ENCODE results near the gene NDUFA7. TPM values are rescaled to one million over a fixed set of nuclear protein-coding genes. Genes with fewer than 3 reads are reported as not detected.

NDUFA7 gene
- 12.5 and 15.1 TPM in 2 replicates for total RNA-seq

DNA sequence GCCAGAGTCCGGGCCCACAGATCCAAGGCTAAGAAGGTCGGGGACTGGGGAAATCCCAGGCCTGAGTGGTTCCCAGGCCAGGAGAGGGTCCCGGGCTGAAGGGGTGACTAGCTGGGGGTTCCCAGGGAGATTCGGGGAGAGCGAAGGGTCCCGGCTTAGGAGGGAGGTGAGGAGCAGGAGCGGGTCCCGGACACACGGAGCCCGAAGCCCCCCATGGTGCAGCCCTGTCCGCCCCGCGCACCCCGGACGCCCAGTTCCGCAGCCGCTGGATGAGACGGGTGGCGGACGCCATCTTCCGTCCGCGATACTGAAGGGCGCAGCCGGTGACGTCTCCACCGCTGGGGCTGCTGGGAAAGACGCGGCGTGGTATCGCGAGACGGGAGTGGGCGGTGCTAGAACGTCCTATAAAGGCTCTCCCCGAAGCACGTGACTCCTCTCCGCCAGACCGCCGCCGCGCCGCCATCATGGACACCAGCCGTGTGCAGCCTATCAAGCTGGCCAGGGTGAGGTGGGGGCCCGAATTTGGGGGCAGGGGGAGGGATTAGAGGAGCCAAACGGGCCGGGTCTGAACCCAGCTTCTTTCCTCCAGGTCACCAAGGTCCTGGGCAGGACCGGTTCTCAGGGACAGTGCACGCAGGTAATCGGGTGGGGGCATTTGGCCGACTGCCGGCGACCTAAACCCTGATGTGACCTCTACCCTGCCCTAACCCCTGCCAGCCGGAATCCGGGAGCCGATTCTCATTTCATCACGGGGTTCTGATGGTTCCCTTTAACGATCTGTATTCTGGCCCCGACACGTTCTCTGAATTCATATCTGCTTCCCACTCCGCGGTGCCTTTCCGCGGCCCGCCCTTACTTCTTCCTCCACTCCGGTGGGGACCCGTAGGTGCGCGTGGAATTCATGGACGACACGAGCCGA lies at the start of gene NDUFA7, which contains the start of gene RPS28:
TSS of gene NDUFA7 (minus strand) at position 309 of the 919 bp plus-strand sequence. CDS start at position 292, 17 bp downstream.
TSS of gene RPS28 (plus strand) at position 430 of the 919 bp plus-strand sequence. CDS start at position 465, 35 bp downstream.

DNA sequence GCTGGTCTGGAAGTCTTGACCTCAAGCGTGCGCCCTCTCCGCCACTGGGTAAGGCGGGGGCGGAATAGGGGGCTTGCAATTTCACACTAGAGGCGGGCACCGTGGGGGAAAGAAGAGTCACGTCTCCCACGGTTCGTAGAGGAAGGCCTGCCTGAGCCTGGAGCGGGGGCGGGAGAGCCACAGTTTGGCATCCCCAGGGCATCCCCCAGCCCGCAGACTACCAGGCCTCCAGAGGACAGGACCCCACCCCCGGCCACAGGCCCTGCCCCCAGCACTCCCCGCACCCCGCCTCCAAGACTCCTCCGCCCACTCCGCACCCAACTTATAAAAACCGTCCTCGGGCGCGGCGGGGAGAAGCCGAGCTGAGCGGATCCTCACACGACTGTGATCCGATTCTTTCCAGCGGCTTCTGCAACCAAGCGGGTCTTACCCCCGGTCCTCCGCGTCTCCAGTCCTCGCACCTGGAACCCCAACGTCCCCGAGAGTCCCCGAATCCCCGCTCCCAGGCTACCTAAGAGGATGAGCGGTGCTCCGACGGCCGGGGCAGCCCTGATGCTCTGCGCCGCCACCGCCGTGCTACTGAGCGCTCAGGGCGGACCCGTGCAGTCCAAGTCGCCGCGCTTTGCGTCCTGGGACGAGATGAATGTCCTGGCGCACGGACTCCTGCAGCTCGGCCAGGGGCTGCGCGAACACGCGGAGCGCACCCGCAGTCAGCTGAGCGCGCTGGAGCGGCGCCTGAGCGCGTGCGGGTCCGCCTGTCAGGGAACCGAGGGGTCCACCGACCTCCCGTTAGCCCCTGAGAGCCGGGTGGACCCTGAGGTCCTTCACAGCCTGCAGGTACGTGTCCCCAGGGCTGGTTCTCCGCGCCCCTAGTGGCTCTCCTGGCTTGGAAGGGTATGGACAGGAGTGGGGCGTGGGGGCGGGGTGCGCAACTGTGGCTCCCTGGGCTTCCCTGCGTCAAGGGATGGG lies 42.9 kb upstream of the NDUFA7 start, which contains the start of gene ANGPTL4:
TSS of gene ANGPTL4 (plus strand) at position 353 of the 969 bp plus-strand sequence. CDS start at position 520, 167 bp downstream.

DNA sequence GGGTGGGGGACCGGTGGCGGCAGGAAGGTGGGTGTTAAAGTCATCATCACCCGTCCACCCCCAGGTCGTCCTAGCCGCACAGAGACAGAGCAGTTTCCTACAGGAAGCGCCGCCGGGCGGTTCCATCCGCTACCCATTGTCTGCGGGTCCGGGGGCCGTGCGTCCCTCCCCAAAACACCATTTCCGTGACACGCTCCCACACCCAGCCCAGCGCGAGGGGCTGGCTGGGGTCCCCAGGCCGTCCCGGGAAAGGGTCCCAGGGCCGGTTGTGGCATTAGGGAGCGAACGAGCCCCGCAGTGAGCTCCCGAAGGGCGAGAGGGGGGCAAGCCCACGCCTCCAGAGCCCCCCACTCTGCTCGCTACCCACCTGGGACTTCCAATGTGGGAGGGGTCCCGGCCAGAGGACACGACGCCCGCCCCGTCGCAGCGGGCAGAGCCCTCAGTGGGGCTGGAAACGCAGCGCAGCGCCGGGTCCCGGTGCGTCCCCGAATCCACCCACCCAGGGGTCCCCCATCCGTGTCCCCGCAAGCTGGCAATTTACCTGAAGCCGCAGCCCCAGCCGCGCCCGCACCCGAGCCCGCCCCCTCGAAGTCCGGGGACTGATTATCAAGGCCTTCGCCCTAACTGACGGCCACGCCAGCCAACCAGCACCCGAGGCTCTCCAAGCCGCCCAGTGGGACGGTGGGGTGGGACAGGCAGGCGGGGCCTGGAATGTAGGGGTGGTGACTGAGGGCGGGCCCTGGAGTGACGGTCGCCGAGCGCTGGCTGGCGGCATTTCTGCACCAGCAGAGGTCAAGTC lies 21.7 kb upstream of the NDUFA7 start, which contains the start of gene KANK3:
TSS of gene KANK3 (minus strand) at position 579 of the 799 bp plus-strand sequence. CDS start 5,434 bp downstream, outside the sequence.

DNA sequence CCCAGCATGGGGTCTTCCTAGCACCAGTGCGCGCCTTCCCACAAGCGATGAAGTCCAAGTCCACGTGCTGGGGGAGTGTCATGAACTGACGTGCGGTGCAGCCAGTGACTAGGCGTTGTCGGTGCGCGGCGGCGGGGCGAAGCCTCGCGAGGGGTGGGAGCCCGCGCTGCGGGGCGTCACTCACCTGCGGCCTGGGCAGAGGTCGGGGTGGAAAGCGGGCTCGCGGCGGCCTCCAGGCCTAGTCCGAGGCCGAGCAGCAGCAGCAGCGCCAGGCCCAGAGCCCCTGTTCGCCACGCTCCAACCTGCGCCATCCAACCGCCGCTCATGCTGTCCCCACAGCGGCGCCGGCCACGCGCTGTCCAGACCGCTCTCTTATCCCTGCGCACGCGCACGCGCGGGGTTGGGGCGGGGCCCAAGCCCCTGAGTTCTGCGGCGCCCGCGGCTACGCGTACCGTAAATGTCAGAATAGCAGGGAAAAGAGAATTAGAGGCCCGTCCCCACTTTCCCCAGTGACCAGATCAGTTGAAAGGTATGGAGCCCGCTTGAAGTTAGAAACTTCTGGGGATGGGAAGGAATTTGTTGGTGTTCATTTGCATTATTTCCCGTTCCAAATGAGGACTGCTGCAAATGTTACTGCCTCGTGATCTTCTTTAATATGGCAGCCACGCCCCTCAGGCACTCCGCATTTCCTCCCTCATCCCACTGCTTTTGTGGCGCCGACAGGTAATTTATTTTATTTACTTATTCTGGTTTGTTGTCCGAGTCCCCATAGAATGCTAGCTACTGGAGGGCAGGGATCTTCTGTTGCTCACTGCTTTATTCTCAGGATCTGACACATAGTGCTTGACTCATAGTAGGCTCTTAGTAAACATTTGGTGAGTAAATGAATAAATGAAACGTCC lies 13.0 kb downstream of the NDUFA7 start, which contains the start of gene CD320:
TSS of gene CD320 (minus strand) at position 394 of the 902 bp plus-strand sequence. CDS start at position 326, 68 bp downstream.

Other genes starting within 250 kb of the NDUFA7 start
- gene FBN3, start 171.8 kb downstream of the NDUFA7 start, total RNA-seq = not detected in 2 replicates
- 8.5 and 24.4 TPM in 2 replicates for gene CERS4, start 112.0 kb downstream of the NDUFA7 start, total RNA-seq
- 32.3 and 33.1 TPM in 2 replicates for gene CD320, start 13.0 kb downstream of the NDUFA7 start, total RNA-seq
- gene RPS28, start 121 bp upstream of the NDUFA7 start, total RNA-seq = 175 and 215 TPM in 2 replicates
- 0.25 and 0.33 TPM in 2 replicates for gene KANK3, start 21.9 kb upstream of the NDUFA7 start, total RNA-seq
- gene ANGPTL4, start 42.8 kb upstream of the NDUFA7 start, total RNA-seq = 1.9 and 2.4 TPM in 2 replicates
- 31.9 and 35.2 TPM in 2 replicates for gene RAB11B, start 69.0 kb upstream of the NDUFA7 start, total RNA-seq
- 43.7 and 89.2 TPM in 2 replicates for gene MARCHF2, start 91.9 kb upstream of the NDUFA7 start, total RNA-seq
- 68.5 and 123 TPM in 2 replicates for gene HNRNPM, start 123.6 kb upstream of the NDUFA7 start, total RNA-seq
- not detected in 2 replicates for gene PRAM1, start 181.3 kb upstream of the NDUFA7 start, total RNA-seq
- 4.0 and 5.2 TPM in 2 replicates for gene ZNF414, start 192.8 kb upstream of the NDUFA7 start, total RNA-seq

Measured in uterine smooth muscle cell (primary cell).